Mesenchymal stem cell (in vitro differentiated cells and primary cell): ENCODE measurements around the gene ITM2B.

Experiments
- DNase-seq: peaks from one replicate; pipeline ENCODE4 v3.0.0-alpha.2; 2013
- H2AFZ ChIP-seq: one replicate; pipeline ENCODE4 v1.6.1; 2013; ENCODE audit warnings: low read depth, mild to moderate bottlenecking, control low read depth, inconsistent platforms, low read length, moderate library complexity
- H2AK5ac ChIP-seq: 2 replicates; pipeline ENCODE4 v1.6.1; 2013; ENCODE audit warnings: low read length, moderate library complexity, mild to moderate bottlenecking, inconsistent platforms; ENCODE audit not compliant: severe bottlenecking
- H2BK120ac ChIP-seq: one replicate; pipeline ENCODE4 v1.6.1; 2013; ENCODE audit warnings: low read depth, mild to moderate bottlenecking, inconsistent platforms, low read length, moderate library complexity
- H2BK12ac ChIP-seq, 2 experiments: one replicate each; pipeline ENCODE4 v1.6.1; 2013; ENCODE audit warnings: inconsistent platforms in 2 of 2, low read length in 2 of 2, mild to moderate bottlenecking in 2 of 2, moderate library complexity in 2 of 2, control low read depth in 1 of 2
- H2BK15ac ChIP-seq: one replicate; pipeline ENCODE4 v1.6.1; 2013; ENCODE audit warnings: mild to moderate bottlenecking, low read depth, inconsistent platforms; ENCODE audit not compliant: poor library complexity, severe bottlenecking
- H2BK5ac ChIP-seq: 2 replicates; pipeline ENCODE4 v1.6.1; 2013; ENCODE audit warnings: low read depth, mild to moderate bottlenecking, low read length, control low read depth, inconsistent platforms; ENCODE audit not compliant: poor library complexity, severe bottlenecking
- H3K14ac ChIP-seq, 2 experiments: one replicate each; pipeline ENCODE4 v1.6.1; 2013; ENCODE audit warnings: inconsistent platforms in 2 of 2, low read length in 2 of 2, control low read depth in 1 of 2, mild to moderate bottlenecking in 1 of 2, moderate library complexity in 1 of 2
- H3K18ac ChIP-seq, 2 experiments: one replicate each; pipeline ENCODE4 v1.6.1; 2013; ENCODE audit warnings: inconsistent platforms in 2 of 2, low read length in 2 of 2, control low read depth in 1 of 2, low read depth in 1 of 2, mild to moderate bottlenecking in 1 of 2
- H3K23ac ChIP-seq, 2 experiments: one replicate each; pipeline ENCODE4 v1.6.1; 2013; ENCODE audit warnings: inconsistent platforms in 2 of 2, low read length in 2 of 2, mild to moderate bottlenecking in 2 of 2, moderate library complexity in 2 of 2, control low read depth in 1 of 2
- H3K27ac ChIP-seq: 2 replicates; pipeline ENCODE4 v1.5.1; 2013; ENCODE audit warnings: mild to moderate bottlenecking, moderate library complexity, low read length, control low read depth, inconsistent platforms; ENCODE audit not compliant: poor library complexity, severe bottlenecking
- H3K27me3 ChIP-seq, 2 experiments: 2 replicates each; pipeline versions ENCODE4 v1.6.1 to v1.7.0; 2013; ENCODE audit warnings: low read length in 2 of 2, mild to moderate bottlenecking in 2 of 2, moderate library complexity in 2 of 2, control low read depth in 1 of 2, inconsistent platforms in 1 of 2; ENCODE audit not compliant: control insufficient read depth in 1 of 2, insufficient read depth in 1 of 2
- H3K36me3 ChIP-seq, 2 experiments: 2 replicates each; pipeline versions ENCODE4 v1.6.1 to v1.7.0; 2013; ENCODE audit warnings: low read length in 2 of 2, control low read depth in 1 of 2, inconsistent platforms in 1 of 2, low read depth in 1 of 2, mild to moderate bottlenecking in 1 of 2; ENCODE audit not compliant: insufficient read depth in 2 of 2, control insufficient read depth in 1 of 2
- H3K4ac ChIP-seq, 2 experiments: one replicate each; pipeline ENCODE4 v1.6.1; 2013; ENCODE audit warnings: inconsistent platforms in 2 of 2, low read length in 2 of 2, mild to moderate bottlenecking in 2 of 2, moderate library complexity in 2 of 2, control low read depth in 1 of 2, low read depth in 1 of 2
- H3K4me1 ChIP-seq: 2 replicates; pipeline ENCODE4 v1.6.1; 2013; ENCODE audit warnings: low read depth, low read length, control low read depth; ENCODE audit not compliant: control insufficient read depth, insufficient read depth
- H3K4me2 ChIP-seq: 2 replicates; pipeline ENCODE4 v1.6.1; 2013; ENCODE audit warnings: low read length, mild to moderate bottlenecking, inconsistent platforms; ENCODE audit not compliant: poor library complexity, severe bottlenecking
- H3K4me3 ChIP-seq, 2 experiments: 2 replicates each; pipeline versions ENCODE4 v1.5.1 to v1.7.0; 2013; ENCODE audit warnings: low read length in 2 of 2, mild to moderate bottlenecking in 2 of 2, control low read depth in 1 of 2, low read depth in 1 of 2; ENCODE audit not compliant: insufficient read depth in 1 of 2
- H3K79me1 ChIP-seq: replicated peaks from 2 replicates; pipeline ENCODE4 v1.6.1; 2013; ENCODE audit warnings: mild to moderate bottlenecking, control low read depth, low read length, inconsistent platforms; ENCODE audit not compliant: poor library complexity, severe bottlenecking
- H3K9ac ChIP-seq: 2 replicates; pipeline ENCODE4 v1.7.0; 2013; ENCODE audit warnings: mild to moderate bottlenecking, low read length, moderate library complexity
- H3K9me3 ChIP-seq: 2 replicates; pipeline ENCODE4 v1.7.0; 2013; ENCODE audit warnings: mild to moderate bottlenecking, low read length; ENCODE audit not compliant: control insufficient read depth
- H4K8ac ChIP-seq: one replicate; pipeline ENCODE4 v1.6.1; 2013; ENCODE audit warnings: inconsistent platforms, mild to moderate bottlenecking, low read length, moderate library complexity
- H4K91ac ChIP-seq: one replicate; pipeline ENCODE4 v1.6.1; 2013; ENCODE audit warnings: mild to moderate bottlenecking, low read length, inconsistent platforms
- WGBS: methylation state at CpG from one replicate; pipeline ENCODE4 v1.1.7; 2013; ENCODE audit warnings: mixed read lengths; 5-methylcytosine and 5-hydroxymethylcytosine counted together

ITM2B gene

GRCh38 chr13:48317511-48318376 is 84.7 kb downstream of the ITM2B start:
- DNase-seq = no peak
- Histone ChIP-seq H4K91ac (no peak overlapping the region), H3K4me2 (no peak overlapping the region), H2AK5ac (no peak overlapping the region), H3K9ac (peak overlapping the region; percentile 43), H3K9me3 (no peaks in the 10 kb centered on the region), H2AFZ (no peak overlapping the region), H3K36me3 (peaks cover 16 to 48% of the 10 kb centered on the region in 2 experiments), H2BK12ac (no peak overlapping the region), H3K18ac (no peak overlapping the region), H3K4ac (no peak overlapping the region), H2BK120ac (no peak overlapping the region), H3K27me3 (no peaks in the 10 kb centered on the region), H3K79me1 (peaks cover 39% of the 10 kb centered on the region), H2BK5ac (no peak overlapping the region), H4K8ac (no peak overlapping the region), H3K27ac (no peak overlapping the region), H3K4me1 (no peaks in the 10 kb centered on the region), H3K14ac (no peak overlapping the region), H3K23ac (no peak overlapping the region), H2BK15ac (no peak overlapping the region), H3K4me3 (peak overlapping the region in 1 of 2 experiments; percentile 55)
- WGBS = 95% methylated on average over 41 of the region's 41 CpGs

- no peak overlapping the region for H4K8ac ChIP-seq
- H3K27me3 ChIP-seq = no peaks in the 10 kb centered on the region
- H2AFZ ChIP-seq = no peak overlapping the region
- no peak overlapping the region for H3K27ac ChIP-seq
- peak overlapping the region in 1 of 2 experiments; percentile 55 for H3K4me3 ChIP-seq
- H3K9me3 ChIP-seq = no peaks in the 10 kb centered on the region
- H2BK120ac ChIP-seq = no peak overlapping the region
- H3K4me1 ChIP-seq = no peaks in the 10 kb centered on the region
- no peak overlapping the region for H3K14ac ChIP-seq
- no peak overlapping the region for H4K91ac ChIP-seq
- peaks cover 14 to 48% of the 10 kb centered on the region in 2 experiments for H3K36me3 ChIP-seq
- H2BK15ac ChIP-seq = no peak overlapping the region
- H2AK5ac ChIP-seq = no peak overlapping the region
- no peak overlapping the region for H2BK12ac ChIP-seq
- DNase-seq = no peak
- no peak overlapping the region for H3K4ac ChIP-seq
- peaks cover 39% of the 10 kb centered on the region for H3K79me1 ChIP-seq
- WGBS = 97% methylated on average over 28 of the region's 28 CpGs
- no peak overlapping the region for H2BK5ac ChIP-seq
- peak overlapping the region; percentile 43 for H3K9ac ChIP-seq
- no peak overlapping the region for H3K23ac ChIP-seq
- no peak overlapping the region for H3K4me2 ChIP-seq
- H3K18ac ChIP-seq = no peak overlapping the region
Measured at GRCh38 chr13:48318377-48318811, 85.4 kb downstream of the ITM2B start.

- H4K8ac ChIP-seq = no peak overlapping the region
- no peak overlapping the region for H3K4ac ChIP-seq
- no peak overlapping the region for H3K14ac ChIP-seq
- H3K4me1 ChIP-seq = no peaks in the 10 kb centered on the region
- peaks cover 39% of the 10 kb centered on the region for H3K79me1 ChIP-seq
- WGBS = 98% methylated on average over 47 of the region's 47 CpGs
- no peak overlapping the region for H3K27ac ChIP-seq
- H2AK5ac ChIP-seq = no peak overlapping the region
- H3K4me3 ChIP-seq = peak overlapping the region in 1 of 2 experiments; percentile 55
- H2BK120ac ChIP-seq = no peak overlapping the region
- DNase-seq = no peak
- no peaks in the 10 kb centered on the region for H3K27me3 ChIP-seq
- no peak overlapping the region for H2BK12ac ChIP-seq
- no peak overlapping the region for H3K23ac ChIP-seq
- no peak overlapping the region for H2BK15ac ChIP-seq
- H3K9me3 ChIP-seq = no peaks in the 10 kb centered on the region
- H3K9ac ChIP-seq = peak overlapping the region; percentile 43
- no peak overlapping the region for H3K4me2 ChIP-seq
- H4K91ac ChIP-seq = peak overlapping the region; percentile 46
- H2BK5ac ChIP-seq = no peak overlapping the region
- H3K18ac ChIP-seq = no peak overlapping the region
- peaks cover 14 to 48% of the 10 kb centered on the region in 2 experiments for H3K36me3 ChIP-seq
- no peak overlapping the region for H2AFZ ChIP-seq
Measured at GRCh38 chr13:48318821-48319511, 86.0 kb downstream of the ITM2B start.
